Endothelial cell of umbilical vein (primary cell): ENCODE data around the gene RTL5. TPM values are rescaled to one million over a fixed set of nuclear protein-coding genes. Genes with fewer than 3 reads are reported as not detected.

Source experiments
- BruUV-seq: library from RNA; stranded (reverse); fragments of 400-500 nt; replicated peaks from 2 replicates; lab custom pipeline; 2021; lab: Mats Ljungman, UMichigan
- CTCF ChIA-PET: fragments of 300-600, 350-600 bp; sonication (Branson Sonifier 250); formaldehyde crosslinking; loops from one replicate; lab custom pipeline; 2021; ENCODE audit warnings: antibody characterized with exemption, inconsistent platforms; lab: Charles Lee
- POLR2A ChIA-PET: fragments of 300-600, 350-600 bp; sonication (Branson Sonifier 250); formaldehyde crosslinking; loops from one replicate; lab custom pipeline; 2021; ENCODE audit warnings: antibody characterized with exemption, inconsistent platforms; lab: Charles Lee
- DNase-seq: peaks from one replicate; pipeline ENCODE4 v3.0.0-alpha.2; 2011; ENCODE audit warnings: low read depth, low spot score
- FAIRE-seq: peaks from 2 replicates; lab custom pipeline; 2011; peaks lifted over from hg19 to GRCh38; lab: Jason Lieb, UNC
- H2AFZ ChIP-seq: 2 replicates; pipeline ENCODE4 v1.6.0; 2012; ENCODE audit warnings: low read depth, low read length, control low read depth, inconsistent platforms
- H3K27ac ChIP-seq: 2 replicates; pipeline ENCODE4 v1.5.1; 2011; ENCODE audit warnings: low read depth, mild to moderate bottlenecking, control low read depth, low read length, moderate library complexity; ENCODE audit not compliant: insufficient read depth
- H3K27me3 ChIP-seq, 2 experiments: 2 replicates each; pipeline versions ENCODE4 v1.6.0 to v1.6.1; 2011; ENCODE audit warnings: low read length in 2 of 2, mixed read lengths in 1 of 2; ENCODE audit not compliant: control insufficient read depth in 2 of 2, insufficient read depth in 2 of 2
- H3K36me3 ChIP-seq, 2 experiments: 2 replicates in 1 of 2; 3 replicates in 1 of 2; pipeline ENCODE4 v1.5.1; 2011; ENCODE audit warnings: low read length in 2 of 2, mild to moderate bottlenecking in 1 of 2, moderate library complexity in 1 of 2; ENCODE audit not compliant: control insufficient read depth in 2 of 2, insufficient read depth in 2 of 2; ENCODE audit errors: extremely low read depth in 1 of 2
- H3K4me1 ChIP-seq: 3 replicates; pipeline ENCODE4 v1.5.1; 2011; ENCODE audit warnings: mild to moderate bottlenecking, low read length; ENCODE audit not compliant: control insufficient read depth, insufficient read depth; ENCODE audit errors: extremely low read depth
- H3K4me2 ChIP-seq: 2 replicates; pipeline ENCODE4 v1.6.1; 2011; ENCODE audit warnings: low read length, control low read depth, mixed read lengths; ENCODE audit not compliant: insufficient read depth
- H3K4me3 ChIP-seq, 3 experiments: fragments of 200-600 bp in 1 of 3; sonication (generic), shearing (Covaris generic) in 1 of 3; replicated peaks in 1 of 3; 2 replicates each; pipeline ENCODE4 v1.5.1; 2011 to 2016; ENCODE audit warnings: control low read depth in 3 of 3, low read length in 3 of 3, mild to moderate bottlenecking in 2 of 3, inconsistent platforms in 1 of 3, low read depth in 1 of 3, moderate library complexity in 1 of 3; ENCODE audit not compliant: insufficient read depth in 1 of 3
- H3K79me2 ChIP-seq: 2 replicates; pipeline ENCODE4 v1.6.0; 2012; ENCODE audit warnings: low read length, inconsistent platforms; ENCODE audit not compliant: control insufficient read depth, insufficient read depth
- H3K9ac ChIP-seq: replicated peaks from 2 replicates; pipeline ENCODE3; 2011; ENCODE audit warnings: low read length, control low read depth; ENCODE audit not compliant: insufficient read depth; ENCODE audit errors: extremely low read depth
- H3K9me1 ChIP-seq: replicated peaks from 3 replicates; pipeline ENCODE4 v1.6.0; 2011; ENCODE audit warnings: mild to moderate bottlenecking, low read length; ENCODE audit not compliant: control insufficient read depth, insufficient read depth; ENCODE audit errors: extremely low read depth
- H3K9me3 ChIP-seq: replicated peaks from 2 replicates; pipeline ENCODE4 v1.5.1; 2012; ENCODE audit warnings: low read length, inconsistent platforms; ENCODE audit not compliant: control insufficient read depth, insufficient read depth
- H4K20me1 ChIP-seq: replicated peaks from 2 replicates; pipeline ENCODE3; 2011; ENCODE audit warnings: mild to moderate bottlenecking, low read length; ENCODE audit not compliant: control insufficient read depth, insufficient read depth; ENCODE audit errors: extremely low read depth
- EZH2 ChIP-seq: IDR thresholded peaks from 2 replicates; pipeline ENCODE4 v1.6.1; 2012; ENCODE audit warnings: borderline replicate concordance, low read depth, mild to moderate bottlenecking, moderate library complexity, low read length, inconsistent platforms; ENCODE audit not compliant: severe bottlenecking
- FOS ChIP-seq: IDR thresholded peaks from 2 replicates; pipeline ENCODE4 v1.6.1; 2011; ENCODE audit warnings: mild to moderate bottlenecking, low read length, moderate library complexity, borderline replicate concordance; ENCODE audit not compliant: insufficient read depth
- GATA2 ChIP-seq: IDR thresholded peaks from 2 replicates; pipeline ENCODE4 v1.7.0; 2011; ENCODE audit warnings: low read depth, mild to moderate bottlenecking, moderate library complexity, mixed read lengths, low read length; ENCODE audit not compliant: insufficient read length, insufficient read depth
- JUN ChIP-seq: IDR thresholded peaks from 2 replicates; pipeline ENCODE4 v1.6.1; 2011; ENCODE audit warnings: borderline replicate concordance, low read depth; ENCODE audit not compliant: insufficient read length, insufficient read depth
- MYC ChIP-seq: IDR thresholded peaks from one replicate; pipeline ENCODE4 v1.6.1; 2011; ENCODE audit warnings: mild to moderate bottlenecking, low read depth, low read length
- POLR2A ChIP-seq: IDR thresholded peaks from 2 replicates; pipeline ENCODE4 v1.6.1; 2012; ENCODE audit warnings: low read depth, mild to moderate bottlenecking, control low read depth, low read length
- POLR2AphosphoS5 ChIP-seq: IDR thresholded peaks from 2 replicates; pipeline ENCODE4 v1.6.1; 2012; ENCODE audit warnings: low read depth, mild to moderate bottlenecking, control low read depth, low read length, moderate library complexity; ENCODE audit not compliant: insufficient read depth
- dilution Hi-C: fragments of 300-500 bp; cut with MboI; formaldehyde crosslinking; loops from one replicate; pipeline ENCODE4 v1.15.0; 2019; ENCODE audit warnings: low sequenced_read_pairs; ENCODE audit not compliant: extremely low pct_ligation_motif_present
- intact Hi-C: fragments of 100-400 bp; cut with micrococcal nuclease; formaldehyde crosslinking; loops from one replicate; pipeline ENCODE4 v1.10.0; 2022
- polyA plus RNA-seq, 4 experiments: library from polyadenylated mRNA; depleted of rRNA in 3 of 4; stranded (reverse) in 3 of 4; unstranded in 1 of 4; fragments of >200 nt; gene quantifications; 2 replicates each; pipeline versions ENCODE4 v1.2.1 to v1.2.3, GENCODE V29; 2011 to 2012; ENCODE audit warnings: missing spikeins in 1 of 4
- total RNA-seq: library from RNA; stranded (reverse); gene quantifications from 2 replicates; pipeline ENCODE4 v1.2.3, GENCODE V29; 2021
- TF ChIP-seq, protein P1 (sequence below), 2 donors: IDR thresholded peaks; 1 replicate in 1 of 2; 2 replicates in 1 of 2; pipeline ENCODE4 v1.5.1; 2011; ENCODE audit warnings: low read length in 2 of 2, mild to moderate bottlenecking in 2 of 2, moderate library complexity in 2 of 2, control low read depth in 1 of 2, inconsistent platforms in 1 of 2, low read depth in 1 of 2; ENCODE audit not compliant: insufficient read depth in 1 of 2; ENCODE audit errors: extremely low read depth in 1 of 2
- TF ChIP-seq, protein P2 (sequence below): IDR thresholded peaks from 2 replicates; pipeline ENCODE4 v1.6.1; 2011; ENCODE audit not compliant: insufficient read depth, insufficient read length

RTL5 gene
- total and polyA plus RNA-seq, 2 donors (not counting 3 experiments of a cell fraction or from before 2014, with no cell fraction given): 1.0 to 1.7 TPM

DNA sequence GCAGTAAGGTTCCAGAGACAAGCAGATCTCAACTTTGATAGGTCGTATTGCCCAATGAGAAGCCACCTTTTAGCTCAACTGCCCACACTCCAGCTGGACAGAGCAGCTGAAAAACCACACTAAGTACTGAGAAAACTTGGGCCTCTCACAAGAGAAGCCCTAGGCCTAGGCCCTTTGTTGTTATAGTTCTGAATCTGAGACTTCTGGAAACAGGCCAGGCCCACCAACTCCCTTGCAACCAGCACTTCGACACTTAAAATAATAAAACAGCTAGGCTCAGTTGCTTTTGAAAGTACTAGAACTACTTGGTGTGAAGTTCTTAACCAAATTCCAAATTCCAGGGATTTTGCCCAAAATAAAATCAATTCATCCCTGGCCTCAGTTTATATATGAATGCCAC, 13.5 kb upstream of the RTL5 start:
- DNase-seq (no peak), FAIRE-seq (peak; percentile 31)
- BruUV-seq: no TSS peak
- Histone ChIP-seq H3K4me3 (no peak overlapping the region), H4K20me1 (no peaks in the 10 kb centered on the region), H3K9me1 (no peaks in the 10 kb centered on the region), H3K27me3 (no peaks in the 10 kb centered on the region), H3K4me1 (peaks cover 5% of the 10 kb centered on the region), H2AFZ (no peak overlapping the region), H3K9me3 (no peaks in the 10 kb centered on the region), H3K4me2 (no peak overlapping the region), H3K9ac (no peak overlapping the region), H3K27ac (no peak overlapping the region), H3K79me2 (no peaks in the 10 kb centered on the region), H3K36me3 (peaks cover 2 to 11% of the 10 kb centered on the region in 2 experiments)
- CTCF ChIA-PET: no interaction called here
- POLR2A ChIA-PET: no interaction called here
- dilution Hi-C loops: no loop called here
- intact Hi-C loops: no loop called here
- TF ChIP-seq FOS (no peak), JUN (no peak), POLR2AphosphoS5 (no peak), GATA2 (no peak), POLR2A (no peak), MYC (no peak), EZH2 (no peak)
- TF ChIP-seq, protein P1, sequence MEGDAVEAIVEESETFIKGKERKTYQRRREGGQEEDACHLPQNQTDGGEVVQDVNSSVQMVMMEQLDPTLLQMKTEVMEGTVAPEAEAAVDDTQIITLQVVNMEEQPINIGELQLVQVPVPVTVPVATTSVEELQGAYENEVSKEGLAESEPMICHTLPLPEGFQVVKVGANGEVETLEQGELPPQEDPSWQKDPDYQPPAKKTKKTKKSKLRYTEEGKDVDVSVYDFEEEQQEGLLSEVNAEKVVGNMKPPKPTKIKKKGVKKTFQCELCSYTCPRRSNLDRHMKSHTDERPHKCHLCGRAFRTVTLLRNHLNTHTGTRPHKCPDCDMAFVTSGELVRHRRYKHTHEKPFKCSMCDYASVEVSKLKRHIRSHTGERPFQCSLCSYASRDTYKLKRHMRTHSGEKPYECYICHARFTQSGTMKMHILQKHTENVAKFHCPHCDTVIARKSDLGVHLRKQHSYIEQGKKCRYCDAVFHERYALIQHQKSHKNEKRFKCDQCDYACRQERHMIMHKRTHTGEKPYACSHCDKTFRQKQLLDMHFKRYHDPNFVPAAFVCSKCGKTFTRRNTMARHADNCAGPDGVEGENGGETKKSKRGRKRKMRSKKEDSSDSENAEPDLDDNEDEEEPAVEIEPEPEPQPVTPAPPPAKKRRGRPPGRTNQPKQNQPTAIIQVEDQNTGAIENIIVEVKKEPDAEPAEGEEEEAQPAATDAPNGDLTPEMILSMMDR (IDR thresholded peaks at IDR 0.05; ENCODE audit: extremely low read depth in 1 of 2, insufficient read depth in 1 of 2, low read depth in 1 of 2, low read length in 2 of 2): no peak
- TF ChIP-seq, protein P2, sequence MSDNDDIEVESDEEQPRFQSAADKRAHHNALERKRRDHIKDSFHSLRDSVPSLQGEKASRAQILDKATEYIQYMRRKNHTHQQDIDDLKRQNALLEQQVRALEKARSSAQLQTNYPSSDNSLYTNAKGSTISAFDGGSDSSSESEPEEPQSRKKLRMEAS: no peak
